ENCODE data around the gene AFAP1.

DNA sequence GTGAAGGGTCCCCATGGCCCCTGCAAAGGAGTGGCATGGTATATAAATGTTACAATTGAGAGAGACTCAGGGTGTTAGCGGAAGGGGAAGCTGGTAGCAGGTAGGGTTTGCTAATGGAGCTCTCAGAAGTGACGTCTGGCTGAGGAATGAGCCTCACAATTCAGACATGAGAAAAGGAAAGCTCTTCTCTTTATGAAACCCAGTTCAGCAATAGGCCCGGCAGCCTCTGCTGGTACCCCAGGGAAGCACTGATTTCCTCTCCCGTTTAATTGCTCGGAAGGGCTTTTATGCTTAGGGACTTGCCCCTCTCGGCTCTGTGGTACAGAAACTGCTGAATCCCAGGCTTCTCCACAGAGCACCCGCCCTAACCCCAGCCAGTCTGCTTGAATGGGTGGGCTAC is 19.4 kb upstream of the AFAP1 start:
- TF ChIP-seq, protein P1, sequence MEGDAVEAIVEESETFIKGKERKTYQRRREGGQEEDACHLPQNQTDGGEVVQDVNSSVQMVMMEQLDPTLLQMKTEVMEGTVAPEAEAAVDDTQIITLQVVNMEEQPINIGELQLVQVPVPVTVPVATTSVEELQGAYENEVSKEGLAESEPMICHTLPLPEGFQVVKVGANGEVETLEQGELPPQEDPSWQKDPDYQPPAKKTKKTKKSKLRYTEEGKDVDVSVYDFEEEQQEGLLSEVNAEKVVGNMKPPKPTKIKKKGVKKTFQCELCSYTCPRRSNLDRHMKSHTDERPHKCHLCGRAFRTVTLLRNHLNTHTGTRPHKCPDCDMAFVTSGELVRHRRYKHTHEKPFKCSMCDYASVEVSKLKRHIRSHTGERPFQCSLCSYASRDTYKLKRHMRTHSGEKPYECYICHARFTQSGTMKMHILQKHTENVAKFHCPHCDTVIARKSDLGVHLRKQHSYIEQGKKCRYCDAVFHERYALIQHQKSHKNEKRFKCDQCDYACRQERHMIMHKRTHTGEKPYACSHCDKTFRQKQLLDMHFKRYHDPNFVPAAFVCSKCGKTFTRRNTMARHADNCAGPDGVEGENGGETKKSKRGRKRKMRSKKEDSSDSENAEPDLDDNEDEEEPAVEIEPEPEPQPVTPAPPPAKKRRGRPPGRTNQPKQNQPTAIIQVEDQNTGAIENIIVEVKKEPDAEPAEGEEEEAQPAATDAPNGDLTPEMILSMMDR (IDR thresholded peaks at IDR 0.05) = no peak
- TF ChIP-seq EZH2 (IDR thresholded peaks at IDR 0.05; ENCODE audit: borderline replicate concordance, insufficient read depth, low read depth, low read length, poor library complexity, severe bottlenecking) = no peak

All from B cell (primary cell).